ENCODE measurements around the gene DNAJC5G.

DNAJC5G gene

DNA sequence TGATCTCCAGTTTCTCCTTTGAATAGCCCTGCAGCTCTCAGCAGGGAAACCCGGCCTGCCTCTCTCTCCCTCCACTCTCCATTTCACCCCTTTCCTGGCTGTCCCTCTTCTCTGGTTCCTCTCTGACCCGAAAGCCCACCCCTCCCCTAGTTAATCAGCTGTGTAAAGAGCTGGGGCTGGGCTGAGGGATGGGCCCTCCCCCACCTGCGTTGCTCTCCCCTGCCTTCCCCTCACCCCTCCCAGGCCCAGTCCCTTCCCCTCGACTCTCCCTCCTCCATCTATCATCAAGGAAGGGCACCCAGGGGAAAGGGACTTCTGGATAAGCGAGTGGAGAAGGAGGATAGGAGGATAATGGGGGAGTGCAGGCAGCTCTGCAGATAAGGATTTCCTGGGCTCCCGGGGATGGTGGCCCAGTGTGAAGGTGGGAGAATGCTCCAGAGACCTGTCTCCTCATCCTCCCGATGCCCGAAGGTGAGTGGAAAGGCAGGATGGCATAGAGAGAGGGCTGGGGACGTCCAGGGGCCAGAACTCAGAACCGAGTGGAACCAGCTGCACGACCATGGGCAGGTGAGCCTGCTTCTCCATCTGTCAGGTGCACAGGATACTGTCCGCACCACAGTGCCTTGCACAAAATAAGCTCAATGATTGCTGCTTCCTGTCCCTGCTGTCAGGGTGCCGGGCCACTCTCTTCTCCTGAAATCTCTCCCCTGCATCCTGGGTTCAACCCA is 24.4 kb upstream of the DNAJC5G start:
- Histone ChIP-seq H3K9me3 (ENCODE audit: severe bottlenecking) (no peaks in the 10 kb centered on the region), H3K27ac (ENCODE audit: poor library complexity, severe bottlenecking) (no peak overlapping the region), H3K4me3 (ENCODE audit: severe bottlenecking) (no peak overlapping the region), H3K27me3 (ENCODE audit: insufficient read depth, poor library complexity, severe bottlenecking) (no peaks in the 10 kb centered on the region), H3K36me3 (ENCODE audit: low read depth) (no peaks in the 10 kb centered on the region), H3K4me1 (ENCODE audit: insufficient read depth, poor library complexity, severe bottlenecking) (no peaks in the 10 kb centered on the region)
- no peak for DNase-seq (ENCODE audit: low spot score)
- no peak for ATAC-seq (ENCODE audit: low read depth)
- TF ChIP-seq, protein P1, sequence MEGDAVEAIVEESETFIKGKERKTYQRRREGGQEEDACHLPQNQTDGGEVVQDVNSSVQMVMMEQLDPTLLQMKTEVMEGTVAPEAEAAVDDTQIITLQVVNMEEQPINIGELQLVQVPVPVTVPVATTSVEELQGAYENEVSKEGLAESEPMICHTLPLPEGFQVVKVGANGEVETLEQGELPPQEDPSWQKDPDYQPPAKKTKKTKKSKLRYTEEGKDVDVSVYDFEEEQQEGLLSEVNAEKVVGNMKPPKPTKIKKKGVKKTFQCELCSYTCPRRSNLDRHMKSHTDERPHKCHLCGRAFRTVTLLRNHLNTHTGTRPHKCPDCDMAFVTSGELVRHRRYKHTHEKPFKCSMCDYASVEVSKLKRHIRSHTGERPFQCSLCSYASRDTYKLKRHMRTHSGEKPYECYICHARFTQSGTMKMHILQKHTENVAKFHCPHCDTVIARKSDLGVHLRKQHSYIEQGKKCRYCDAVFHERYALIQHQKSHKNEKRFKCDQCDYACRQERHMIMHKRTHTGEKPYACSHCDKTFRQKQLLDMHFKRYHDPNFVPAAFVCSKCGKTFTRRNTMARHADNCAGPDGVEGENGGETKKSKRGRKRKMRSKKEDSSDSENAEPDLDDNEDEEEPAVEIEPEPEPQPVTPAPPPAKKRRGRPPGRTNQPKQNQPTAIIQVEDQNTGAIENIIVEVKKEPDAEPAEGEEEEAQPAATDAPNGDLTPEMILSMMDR (IDR thresholded peaks at IDR 0.05; ENCODE audit: poor library complexity, severe bottlenecking) = no peak

DNA sequence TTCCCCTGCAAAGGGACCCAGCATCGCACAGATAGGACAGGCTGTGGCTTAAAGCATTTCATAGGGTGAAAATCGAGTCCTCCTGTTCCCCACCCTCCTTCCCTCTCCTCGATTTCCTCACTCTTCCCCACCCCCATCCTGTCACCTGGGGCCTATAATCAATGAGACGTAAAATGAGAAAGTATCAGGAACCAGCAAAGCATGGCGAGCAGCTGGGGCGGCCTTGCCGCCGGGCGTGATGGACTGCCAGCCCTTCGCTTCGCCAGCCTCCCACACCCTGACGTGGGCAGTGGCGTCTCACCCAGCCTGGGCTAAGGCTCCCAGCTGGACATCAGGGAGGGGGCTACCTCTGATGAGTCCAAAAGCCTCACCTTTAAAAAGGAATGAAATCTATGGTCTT is 23.5 kb upstream of the DNAJC5G start:
- Histone ChIP-seq H3K27ac (ENCODE audit: poor library complexity, severe bottlenecking) (no peak overlapping the region), H3K27me3 (ENCODE audit: insufficient read depth, poor library complexity, severe bottlenecking) (no peaks in the 10 kb centered on the region), H3K9me3 (ENCODE audit: severe bottlenecking) (no peaks in the 10 kb centered on the region), H3K4me3 (ENCODE audit: severe bottlenecking) (no peak overlapping the region), H3K36me3 (ENCODE audit: low read depth) (no peaks in the 10 kb centered on the region), H3K4me1 (ENCODE audit: insufficient read depth, poor library complexity, severe bottlenecking) (no peaks in the 10 kb centered on the region)
- TF ChIP-seq, protein P1 (IDR thresholded peaks at IDR 0.05; ENCODE audit: poor library complexity, severe bottlenecking) = no peak
- ATAC-seq (ENCODE audit: low read depth) (no peak), DNase-seq (ENCODE audit: low spot score) (no peak)

DNA sequence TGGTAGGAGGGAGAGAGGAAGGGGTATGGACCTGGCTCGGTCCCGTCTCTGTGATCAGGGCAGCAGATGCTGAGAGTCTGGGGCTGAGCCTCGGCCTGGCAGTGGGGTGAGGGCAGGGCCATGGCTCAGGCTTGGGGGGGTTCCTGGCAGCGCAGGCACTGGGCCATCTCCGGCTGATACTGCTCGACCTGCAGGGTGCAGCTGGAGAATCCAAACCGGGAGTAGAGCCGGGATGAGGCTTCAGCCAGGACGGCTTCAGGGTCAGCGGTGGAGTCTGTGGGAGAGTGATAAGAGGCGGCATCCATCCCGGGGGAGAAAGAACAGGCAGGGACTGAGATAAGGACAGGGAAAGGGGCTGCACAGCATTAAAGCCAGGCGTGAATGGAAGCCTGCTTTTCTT is 20.0 kb upstream of the DNAJC5G start:
- Histone ChIP-seq H3K4me3 (ENCODE audit: severe bottlenecking) (no peak overlapping the region), H3K27ac (ENCODE audit: poor library complexity, severe bottlenecking) (no peak overlapping the region), H3K9me3 (ENCODE audit: severe bottlenecking) (no peaks in the 10 kb centered on the region), H3K27me3 (ENCODE audit: insufficient read depth, poor library complexity, severe bottlenecking) (peaks cover 2% of the 10 kb centered on the region), H3K4me1 (ENCODE audit: insufficient read depth, poor library complexity, severe bottlenecking) (no peaks in the 10 kb centered on the region), H3K36me3 (ENCODE audit: low read depth) (no peaks in the 10 kb centered on the region)
- ATAC-seq (ENCODE audit: low read depth) = no peak
- no peak for DNase-seq (ENCODE audit: low spot score)
- TF ChIP-seq, protein P1 (IDR thresholded peaks at IDR 0.05; ENCODE audit: poor library complexity, severe bottlenecking) = no peak

DNA sequence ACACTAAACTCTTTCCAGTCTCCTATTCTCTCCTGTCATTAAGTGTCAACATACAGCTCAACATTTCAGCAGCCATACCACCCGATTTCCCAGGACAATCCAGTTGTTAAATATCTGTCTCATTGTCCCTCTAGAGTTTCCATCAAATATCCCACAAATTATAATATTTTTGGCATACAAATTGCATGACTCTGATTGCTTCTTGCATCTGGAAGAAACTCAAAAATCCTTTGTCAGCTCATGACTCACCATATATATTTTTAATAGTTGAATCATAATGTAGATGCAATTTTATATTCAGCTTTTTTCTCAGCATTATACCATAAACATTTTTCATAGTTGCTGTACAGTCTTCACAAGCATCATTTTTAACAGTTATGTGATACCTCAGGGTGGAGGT is 19.6 kb upstream of the DNAJC5G start:
- peaks cover 7% of the 10 kb centered on the region for H3K27me3 ChIP-seq (ENCODE audit: insufficient read depth, poor library complexity, severe bottlenecking)
- no peak overlapping the region for H3K27ac ChIP-seq (ENCODE audit: poor library complexity, severe bottlenecking)
- no peaks in the 10 kb centered on the region for H3K36me3 ChIP-seq (ENCODE audit: low read depth)
- no peaks in the 10 kb centered on the region for H3K9me3 ChIP-seq (ENCODE audit: severe bottlenecking)
- no peak for DNase-seq (ENCODE audit: low spot score)
- H3K4me3 ChIP-seq (ENCODE audit: severe bottlenecking) = no peak overlapping the region
- TF ChIP-seq, protein P1 (IDR thresholded peaks at IDR 0.05; ENCODE audit: poor library complexity, severe bottlenecking) = no peak
- no peaks in the 10 kb centered on the region for H3K4me1 ChIP-seq (ENCODE audit: insufficient read depth, poor library complexity, severe bottlenecking)
- ATAC-seq (ENCODE audit: low read depth) = no peak

DNA sequence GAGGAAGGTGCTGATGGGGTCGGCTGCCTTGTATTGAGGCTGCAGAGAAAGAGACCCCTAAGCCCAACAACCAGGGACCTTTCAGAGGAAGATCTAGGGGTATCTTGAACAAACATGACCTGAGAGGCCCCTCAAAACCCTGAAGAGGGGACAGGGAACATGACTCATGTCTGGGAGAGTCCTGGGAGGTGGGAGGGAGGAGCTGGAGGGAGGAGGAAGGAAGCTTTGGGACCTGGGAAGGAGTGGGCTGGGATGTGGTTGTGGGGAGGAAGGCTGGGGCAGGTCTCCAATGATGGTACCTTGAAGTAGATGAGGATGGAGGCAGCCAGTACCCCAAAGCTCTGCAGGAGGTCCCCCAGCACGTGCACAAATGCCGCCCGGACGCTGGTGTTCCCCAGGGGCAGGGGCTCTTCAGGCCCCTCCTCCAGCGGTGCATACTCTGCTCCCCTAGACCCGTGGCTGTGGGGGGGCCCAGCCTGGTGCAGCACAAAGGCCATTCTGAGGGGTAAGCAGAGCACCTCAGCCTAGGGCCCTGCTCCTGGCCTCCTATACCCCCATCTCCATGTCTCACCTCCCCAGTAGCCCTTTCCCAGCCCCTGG is 18.3 kb upstream of the DNAJC5G start:
- TF ChIP-seq, protein P1 (IDR thresholded peaks at IDR 0.05; ENCODE audit: poor library complexity, severe bottlenecking) = no peak
- Histone ChIP-seq H3K4me3 (ENCODE audit: severe bottlenecking) (no peak overlapping the region), H3K4me1 (ENCODE audit: insufficient read depth, poor library complexity, severe bottlenecking) (no peaks in the 10 kb centered on the region), H3K9me3 (ENCODE audit: severe bottlenecking) (no peaks in the 10 kb centered on the region), H3K36me3 (ENCODE audit: low read depth) (no peaks in the 10 kb centered on the region), H3K27ac (ENCODE audit: poor library complexity, severe bottlenecking) (no peak overlapping the region), H3K27me3 (ENCODE audit: insufficient read depth, poor library complexity, severe bottlenecking) (peaks cover 20% of the 10 kb centered on the region)
- DNase-seq (ENCODE audit: low spot score) = no peak
- ATAC-seq (ENCODE audit: low read depth) = no peak
